ENCODE results near the gene WRAP73.

GRCh38 chr1:3693321-3693720, 43.4 kb upstream of the WRAP73 start:
- TF ChIP-seq NFIC (IDR thresholded peaks at IDR 0.05), result no peak
- no peak for TF ChIP-seq MAX (IDR thresholded peaks at IDR 0.05)
- TF ChIP-seq ZBTB7A (IDR thresholded peaks at IDR 0.05; ENCODE audit: low read depth), result no peak

Data from Ishikawa (cell line).